Measurements from ENCODE around the gene TBX1.

The TBX1 gene

GRCh38 chr22:19806213-19807160 lies 45.9 kb downstream of the TBX1 start:
- Mint-ChIP-seq H3K4me1 (ENCODE audit: low read depth) (no peaks in the 10 kb centered on the region), H3K27me3 (ENCODE audit: low read depth) (no peaks in the 10 kb centered on the region), H3K4me3 (no peak overlapping the region), H3K9me3 (no peaks in the 10 kb centered on the region), H3K36me3 (ENCODE audit: low read depth) (no peaks in the 10 kb centered on the region), H3K27ac (no peak overlapping the region)

- no peaks in the 10 kb centered on the region for H3K4me1 Mint-ChIP-seq (ENCODE audit: low read depth)
- no peaks in the 10 kb centered on the region for H3K36me3 Mint-ChIP-seq (ENCODE audit: low read depth)
- H3K4me3 Mint-ChIP-seq, result no peak overlapping the region
- H3K27me3 Mint-ChIP-seq (ENCODE audit: low read depth), result no peaks in the 10 kb centered on the region
- no peaks in the 10 kb centered on the region for H3K9me3 Mint-ChIP-seq
- H3K27ac Mint-ChIP-seq, result no peak overlapping the region
These were observed 46.8 kb downstream of the TBX1 start for GRCh38 chr22:19807161-19807913.

- Mint-ChIP-seq H3K36me3 (ENCODE audit: low read depth) (no peaks in the 10 kb centered on the region), H3K4me3 (no peak overlapping the region), H3K9me3 (no peaks in the 10 kb centered on the region), H3K27ac (no peak overlapping the region), H3K27me3 (ENCODE audit: low read depth) (no peaks in the 10 kb centered on the region), H3K4me1 (ENCODE audit: low read depth) (no peaks in the 10 kb centered on the region)
These were observed 47.6 kb downstream of the TBX1 start for GRCh38 chr22:19807914-19808872.

- no peaks in the 10 kb centered on the region for H3K9me3 Mint-ChIP-seq
- no peak overlapping the region for H3K27ac Mint-ChIP-seq
- no peaks in the 10 kb centered on the region for H3K27me3 Mint-ChIP-seq (ENCODE audit: low read depth)
- no peak overlapping the region for H3K4me3 Mint-ChIP-seq
- H3K4me1 Mint-ChIP-seq (ENCODE audit: low read depth), result no peaks in the 10 kb centered on the region
- H3K36me3 Mint-ChIP-seq (ENCODE audit: low read depth), result no peaks in the 10 kb centered on the region
These were observed 48.4 kb downstream of the TBX1 start for GRCh38 chr22:19808873-19809478.

GRCh38 chr22:19809741-19810140 lies 49.2 kb downstream of the TBX1 start:
- no peak overlapping the region for H3K27ac Mint-ChIP-seq
- no peak overlapping the region for H3K4me3 Mint-ChIP-seq
- no peaks in the 10 kb centered on the region for H3K9me3 Mint-ChIP-seq
- no peaks in the 10 kb centered on the region for H3K4me1 Mint-ChIP-seq (ENCODE audit: low read depth)
- no peaks in the 10 kb centered on the region for H3K27me3 Mint-ChIP-seq (ENCODE audit: low read depth)
- H3K36me3 Mint-ChIP-seq (ENCODE audit: low read depth), result no peaks in the 10 kb centered on the region

GRCh38 chr22:19810381-19811201 lies 50.0 kb downstream of the TBX1 start:
- H3K9me3 Mint-ChIP-seq, result no peaks in the 10 kb centered on the region
- H3K4me1 Mint-ChIP-seq (ENCODE audit: low read depth), result no peaks in the 10 kb centered on the region
- no peaks in the 10 kb centered on the region for H3K27me3 Mint-ChIP-seq (ENCODE audit: low read depth)
- H3K4me3 Mint-ChIP-seq, result no peak overlapping the region
- H3K36me3 Mint-ChIP-seq (ENCODE audit: low read depth), result no peaks in the 10 kb centered on the region
- H3K27ac Mint-ChIP-seq, result no peak overlapping the region

- Mint-ChIP-seq H3K27ac (no peak overlapping the region), H3K36me3 (ENCODE audit: low read depth) (no peaks in the 10 kb centered on the region), H3K4me1 (ENCODE audit: low read depth) (no peaks in the 10 kb centered on the region), H3K27me3 (ENCODE audit: low read depth) (no peaks in the 10 kb centered on the region), H3K4me3 (no peak overlapping the region), H3K9me3 (no peaks in the 10 kb centered on the region)
These were observed 50.6 kb downstream of the TBX1 start for GRCh38 chr22:19811211-19811621.

GRCh38 chr22:19811811-19812771 lies 51.5 kb downstream of the TBX1 start:
- H3K36me3 Mint-ChIP-seq (ENCODE audit: low read depth), result no peaks in the 10 kb centered on the region
- H3K9me3 Mint-ChIP-seq, result no peaks in the 10 kb centered on the region
- H3K4me1 Mint-ChIP-seq (ENCODE audit: low read depth), result no peaks in the 10 kb centered on the region
- no peak overlapping the region for H3K4me3 Mint-ChIP-seq
- H3K27ac Mint-ChIP-seq, result no peak overlapping the region
- no peaks in the 10 kb centered on the region for H3K27me3 Mint-ChIP-seq (ENCODE audit: low read depth)

GRCh38 chr22:19812910-19813309 lies 52.3 kb downstream of the TBX1 start:
- Mint-ChIP-seq H3K4me3 (no peak overlapping the region), H3K36me3 (ENCODE audit: low read depth) (no peaks in the 10 kb centered on the region), H3K4me1 (ENCODE audit: low read depth) (no peaks in the 10 kb centered on the region), H3K9me3 (no peaks in the 10 kb centered on the region), H3K27me3 (ENCODE audit: low read depth) (no peaks in the 10 kb centered on the region), H3K27ac (no peak overlapping the region)

GRCh38 chr22:19814428-19814827 lies 53.9 kb downstream of the TBX1 start:
- no peaks in the 10 kb centered on the region for H3K36me3 Mint-ChIP-seq (ENCODE audit: low read depth)
- H3K27ac Mint-ChIP-seq, result peak overlapping the region; percentile 11
- H3K27me3 Mint-ChIP-seq (ENCODE audit: low read depth), result no peaks in the 10 kb centered on the region
- H3K9me3 Mint-ChIP-seq, result no peaks in the 10 kb centered on the region
- H3K4me3 Mint-ChIP-seq, result no peak overlapping the region
- no peaks in the 10 kb centered on the region for H3K4me1 Mint-ChIP-seq (ENCODE audit: low read depth)

GRCh38 chr22:19815093-19815822 lies 54.7 kb downstream of the TBX1 start:
- no peak overlapping the region for H3K4me3 Mint-ChIP-seq
- no peaks in the 10 kb centered on the region for H3K4me1 Mint-ChIP-seq (ENCODE audit: low read depth)
- H3K27ac Mint-ChIP-seq, result no peak overlapping the region
- H3K36me3 Mint-ChIP-seq (ENCODE audit: low read depth), result no peaks in the 10 kb centered on the region
- H3K27me3 Mint-ChIP-seq (ENCODE audit: low read depth), result no peaks in the 10 kb centered on the region
- H3K9me3 Mint-ChIP-seq, result no peaks in the 10 kb centered on the region

- Mint-ChIP-seq H3K27me3 (ENCODE audit: low read depth) (no peaks in the 10 kb centered on the region), H3K36me3 (ENCODE audit: low read depth) (no peaks in the 10 kb centered on the region), H3K4me1 (ENCODE audit: low read depth) (no peaks in the 10 kb centered on the region), H3K4me3 (no peak overlapping the region), H3K27ac (no peak overlapping the region), H3K9me3 (no peaks in the 10 kb centered on the region)
These were observed 55.3 kb downstream of the TBX1 start for GRCh38 chr22:19815823-19816290.
